SK-N-SH (cell line): Measurements from ENCODE around the gene MMP28. TPM values are rescaled to one million over a fixed set of nuclear protein-coding genes. Genes with fewer than 3 reads are reported as not detected.

ENCODE experiments used
- CTCF ChIA-PET: fragments of 300-600, 350-600 bp; formaldehyde crosslinking; extraction: SDS; loops from one replicate; lab custom pipeline; 2021; lab: Yijun Ruan, JAX
- POLR2A ChIA-PET: fragments of 350-600 bp; sonication (Branson Sonifier 250); formaldehyde crosslinking; extraction: SDS; loops from one replicate; lab custom pipeline; 2020; ENCODE audit warnings: antibody characterized with exemption, inconsistent platforms; lab: Yijun Ruan, JAX
- DNase-seq: peaks from one replicate; pipeline ENCODE4 v3.0.0; 2012
- H2AFZ ChIP-seq: fragments of 200-600 bp; sonication (generic); 2 replicates; pipeline ENCODE4 v1.8.1; 2016; ENCODE audit warnings: antibody characterized with exemption, mild to moderate bottlenecking, low read depth
- H3F3A ChIP-seq: fragments of 200-600 bp; sonication (generic); replicated peaks from 2 replicates; pipeline ENCODE3; 2016; ENCODE audit warnings: antibody characterized with exemption, mild to moderate bottlenecking; ENCODE audit not compliant: insufficient read depth
- H3K27ac ChIP-seq, 2 experiments: fragments of 200-500 bp in 1 of 2; fragments of 200-600 bp in 1 of 2; sonication (Bioruptor generic) in 1 of 2; sonication (generic), shearing (Covaris generic) in 1 of 2; 2 replicates each; pipeline versions ENCODE4 v1.5.1 to v1.6.1; 2014 to 2016; ENCODE audit warnings: low read depth in 2 of 2, inconsistent platforms in 1 of 2, low read length in 1 of 2, mild to moderate bottlenecking in 1 of 2, mixed read lengths in 1 of 2
- H3K27me3 ChIP-seq: fragments of 200-600 bp; sonication (generic), shearing (Covaris generic); 2 replicates; pipeline ENCODE4 v1.6.1; 2016; ENCODE audit warnings: mixed run types; ENCODE audit not compliant: insufficient read depth
- H3K36me3 ChIP-seq, 2 experiments: fragments of 200-500 bp in 1 of 2; fragments of 200-600 bp in 1 of 2; sonication (Bioruptor generic) in 1 of 2; sonication (generic) in 1 of 2; replicated peaks in 1 of 2; 2 replicates each; pipeline versions ENCODE3 to v1.5.1; 2014 to 2016; ENCODE audit warnings: low read length in 1 of 2, mild to moderate bottlenecking in 1 of 2; ENCODE audit not compliant: insufficient read depth in 2 of 2, control insufficient read depth in 1 of 2
- H3K4me1 ChIP-seq, 2 experiments: fragments of 200-500 bp in 1 of 2; fragments of 200-600 bp in 1 of 2; sonication (Bioruptor generic) in 1 of 2; sonication (generic), shearing (Covaris generic) in 1 of 2; 2 replicates each; pipeline versions ENCODE4 v1.5.1 to v1.6.1; 2014 to 2016; ENCODE audit warnings: low read depth in 1 of 2, low read length in 1 of 2, mixed run types in 1 of 2; ENCODE audit not compliant: insufficient read depth in 2 of 2, control insufficient read depth in 1 of 2
- H3K4me2 ChIP-seq: fragments of 200-600 bp; sonication (generic), shearing (Covaris generic); 2 replicates; pipeline ENCODE4 v1.6.1; 2017; ENCODE audit warnings: mixed run types
- H3K4me3 ChIP-seq, 2 experiments: fragments of 200-500 bp in 1 of 2; fragments of 200-600 bp in 1 of 2; sonication (Bioruptor generic) in 1 of 2; sonication (generic), shearing (Covaris generic) in 1 of 2; 2 replicates each; pipeline versions ENCODE4 v1.5.1 to v1.8.1; 2014 to 2016; ENCODE audit warnings: low read depth in 2 of 2, inconsistent platforms in 1 of 2, low read length in 1 of 2, mild to moderate bottlenecking in 1 of 2, mixed read lengths in 1 of 2, moderate library complexity in 1 of 2
- H3K79me2 ChIP-seq: fragments of 200-600 bp; sonication (generic); 2 replicates; pipeline ENCODE4 v1.8.1; 2017; ENCODE audit warnings: mild to moderate bottlenecking; ENCODE audit not compliant: insufficient read depth
- H3K9ac ChIP-seq: fragments of 200-600 bp; sonication (generic); 2 replicates; pipeline ENCODE4 v1.6.1; 2017; ENCODE audit warnings: mixed run types
- H3K9me2 ChIP-seq: fragments of 200-600 bp; sonication (generic); 2 replicates; pipeline ENCODE4 v1.6.1; 2017; ENCODE audit warnings: mixed run types
- H3K9me3 ChIP-seq: fragments of 200-600 bp; sonication (generic); 2 replicates; pipeline ENCODE4 v1.6.1; 2017; ENCODE audit warnings: mixed run types, mild to moderate bottlenecking, moderate library complexity
- H4K20me1 ChIP-seq: fragments of 200-600 bp; sonication (generic); 2 replicates; pipeline ENCODE4 v1.6.1; 2017; ENCODE audit warnings: mild to moderate bottlenecking, mixed run types; ENCODE audit not compliant: insufficient read depth
- ELF1 ChIP-seq: IDR thresholded peaks from 2 replicates; pipeline ENCODE4 v1.4.0; 2012
- EP300 ChIP-seq, 2 experiments: IDR thresholded peaks; 2 replicates each; pipeline versions ENCODE4 v1.4.0 to v1.6.1; 2012; ENCODE audit warnings: borderline replicate concordance in 1 of 2, low read depth in 1 of 2, low read length in 1 of 2
- FOSL2 ChIP-seq: IDR thresholded peaks from 2 replicates; pipeline ENCODE4 v1.4.0; 2012; ENCODE audit warnings: low read depth, mild to moderate bottlenecking, moderate library complexity, borderline replicate concordance
- GATA2 ChIP-seq: sonication (generic); formaldehyde crosslinking; IDR thresholded peaks from 2 replicates; pipeline ENCODE4 v1.5.0; 2020; ENCODE audit warnings: mild to moderate bottlenecking, missing genetic modification reagents
- POLR2AphosphoS5 ChIP-seq: IDR thresholded peaks from 2 replicates; pipeline ENCODE4 v1.6.1; 2012; ENCODE audit warnings: low read depth, low read length
- RAD21 ChIP-seq: IDR thresholded peaks from 2 replicates; pipeline ENCODE4 v1.6.1; 2012; ENCODE audit warnings: mild to moderate bottlenecking, low read length
- RFX5 ChIP-seq: IDR thresholded peaks from 2 replicates; pipeline ENCODE4 v1.6.1; 2012; ENCODE audit warnings: mild to moderate bottlenecking, improper control_type of control experiment, low read length
- SIN3A ChIP-seq: IDR thresholded peaks from 2 replicates; pipeline ENCODE4 v1.6.1; 2012; ENCODE audit warnings: low read depth, mild to moderate bottlenecking, low read length, moderate library complexity, borderline replicate concordance
- SMC3 ChIP-seq: IDR thresholded peaks from 2 replicates; pipeline ENCODE4 v1.6.1; 2012; ENCODE audit warnings: low read depth, low read length, improper control_type of control experiment
- TAF1 ChIP-seq: IDR thresholded peaks from 2 replicates; pipeline ENCODE4 v1.6.1; 2012; ENCODE audit warnings: low read depth, mild to moderate bottlenecking, low read length, moderate library complexity, borderline replicate concordance
- TEAD4 ChIP-seq: IDR thresholded peaks from 2 replicates; pipeline ENCODE4 v1.4.0; 2012; ENCODE audit warnings: mild to moderate bottlenecking, borderline replicate concordance; ENCODE audit not compliant: insufficient read depth
- YY1 ChIP-seq: IDR thresholded peaks from 2 replicates; pipeline ENCODE4 v1.4.0; 2012; ENCODE audit warnings: low read depth, mild to moderate bottlenecking
- ZBTB33 ChIP-seq: IDR thresholded peaks from 2 replicates; pipeline ENCODE4 v1.4.0; 2012; ENCODE audit warnings: low read depth, borderline replicate concordance
- WGBS: methylation state at CpG from one replicate; pipeline ENCODE4 v1.1.6; 2017; ENCODE audit warnings: low lambda C conversion rate; 5-methylcytosine and 5-hydroxymethylcytosine counted together
- polyA plus RNA-seq, 3 experiments: library from polyadenylated mRNA; depleted of rRNA; stranded (reverse); fragments of >200 nt; gene quantifications; 2 replicates each; pipeline ENCODE4 v1.2.3, GENCODE V29; 2012
- TF ChIP-seq, protein P1 (sequence below): fragments of 150-350 bp; IDR thresholded peaks from 2 replicates; pipeline ENCODE4 v1.6.1; 2016; ENCODE audit warnings: mild to moderate bottlenecking, low read depth, low read length

MMP28 gene
- polyA plus RNA-seq, 1 of the 3 experiments (the other 2 are of a cell fraction), result 0.33 TPM

DNA sequence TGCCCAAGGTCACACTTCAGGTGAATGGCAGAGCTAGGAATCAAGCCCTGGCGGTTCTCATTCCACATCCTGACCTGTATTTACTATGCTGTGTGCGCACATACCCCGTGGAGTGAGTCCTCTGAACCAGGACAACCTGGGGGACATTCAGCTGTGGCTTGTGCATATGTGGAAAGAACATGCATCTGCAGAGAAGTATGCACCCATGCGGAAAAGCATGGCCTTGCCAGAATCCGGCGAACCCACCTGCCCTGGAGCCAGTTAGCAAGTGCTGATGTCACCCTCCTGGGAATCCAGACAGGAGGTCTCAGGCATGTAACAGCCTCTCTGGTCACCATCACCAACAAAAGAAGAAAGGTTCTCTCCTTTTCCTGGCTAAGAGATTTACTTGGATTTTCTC lies 62.1 kb downstream of the MMP28 start:
- no peak for DNase-seq
- ChIA-PET POLR2A (no interaction called here), CTCF (interaction anchor here (1.1 to 5.2 kb wide), 3 partner anchors 15 to 178 kb away, joined by 3 to 53 read pairs (median 18); no protein-coding TSS in a partner anchor)

DNA sequence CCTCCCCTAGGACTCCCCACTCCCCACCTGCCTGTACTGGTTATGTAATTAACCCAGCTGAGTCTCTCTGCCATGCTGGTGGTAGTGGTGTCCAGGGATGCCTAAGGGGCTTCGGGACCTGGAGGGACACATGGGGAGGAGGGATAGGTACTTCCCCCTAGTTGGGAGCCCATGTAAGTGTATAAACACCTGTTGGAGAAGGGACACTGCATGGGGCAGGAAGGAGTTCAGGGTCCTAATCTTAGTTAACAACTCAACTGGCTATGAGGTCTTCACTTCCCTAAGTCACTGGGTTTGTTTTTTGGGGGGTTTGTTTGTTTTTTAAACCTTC lies 62.7 kb downstream of the MMP28 start:
- no peaks in the 10 kb centered on the region for H3F3A ChIP-seq
- H3K9me2 ChIP-seq, result no peaks in the 10 kb centered on the region
- H3K4me1 ChIP-seq, result peaks cover 5 to 11% of the 10 kb centered on the region in 2 experiments; a peak in 1 of 4 replicates
- no peak overlapping the region for H3K9ac ChIP-seq
- CTCF ChIA-PET, result interaction anchor here (1.1 to 5.2 kb wide), 3 partner anchors 15 to 177 kb away, joined by 3 to 53 read pairs (median 18); no protein-coding TSS in a partner anchor
- no peak for DNase-seq
- 78% methylated on average over 1 of the region's 1 CpG for WGBS
- no peak overlapping the region for H3K27ac ChIP-seq
- peak overlapping the region in 1 of 2 experiments; percentile 65; a peak in 1 of 4 replicates for H3K4me3 ChIP-seq
- no peaks in the 10 kb centered on the region for H4K20me1 ChIP-seq
- TF ChIP-seq RAD21 (no peak), YY1 (no peak), ELF1 (no peak), TAF1 (no peak), RFX5 (no peak), TEAD4 (no peak), ZBTB33 (no peak), SMC3 (no peak), POLR2AphosphoS5 (no peak), GATA2 (CRISPR knock-in tag) (no peak)
- TF ChIP-seq, protein P1, sequence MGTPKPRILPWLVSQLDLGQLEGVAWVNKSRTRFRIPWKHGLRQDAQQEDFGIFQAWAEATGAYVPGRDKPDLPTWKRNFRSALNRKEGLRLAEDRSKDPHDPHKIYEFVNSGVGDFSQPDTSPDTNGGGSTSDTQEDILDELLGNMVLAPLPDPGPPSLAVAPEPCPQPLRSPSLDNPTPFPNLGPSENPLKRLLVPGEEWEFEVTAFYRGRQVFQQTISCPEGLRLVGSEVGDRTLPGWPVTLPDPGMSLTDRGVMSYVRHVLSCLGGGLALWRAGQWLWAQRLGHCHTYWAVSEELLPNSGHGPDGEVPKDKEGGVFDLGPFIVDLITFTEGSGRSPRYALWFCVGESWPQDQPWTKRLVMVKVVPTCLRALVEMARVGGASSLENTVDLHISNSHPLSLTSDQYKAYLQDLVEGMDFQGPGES, result no peak
- H3K79me2 ChIP-seq, result no peaks in the 10 kb centered on the region
- H2AFZ ChIP-seq, result no peak overlapping the region
- POLR2A ChIA-PET, result no interaction called here
- peaks cover 0 to 4% of the 10 kb centered on the region in 2 experiments for H3K36me3 ChIP-seq
- H3K27me3 ChIP-seq, result no peaks in the 10 kb centered on the region
- H3K9me3 ChIP-seq, result no peaks in the 10 kb centered on the region
- H3K4me2 ChIP-seq, result peak overlapping the region; percentile 79

More for the DNA sequence above, 62.1 kb downstream of the MMP28 start:
- no peak overlapping the region for H3K4me3 ChIP-seq
- 100% methylated on average over 6 of the region's 6 CpGs for WGBS
- no peaks in the 10 kb centered on the region for H3F3A ChIP-seq
- H3K36me3 ChIP-seq, result no peaks in the 10 kb centered on the region
- TF ChIP-seq EP300 (IDR thresholded peaks at IDR 0.05; ENCODE audit: borderline replicate concordance in 1 of 2, low read depth in 1 of 2, low read length in 1 of 2) (no peak), FOSL2 (no peak), RFX5 (no peak), SIN3A (no peak), ZBTB33 (no peak)
- TF ChIP-seq, all 33 proteins: peak for 0
- Histone ChIP-seq H3K4me1 (peaks cover 5 to 11% of the 10 kb centered on the region in 2 experiments; a peak in 1 of 4 replicates), H3K27ac (no peak overlapping the region), H3K79me2 (no peaks in the 10 kb centered on the region), H2AFZ (no peak overlapping the region), H3K4me2 (no peak overlapping the region), H4K20me1 (no peaks in the 10 kb centered on the region), H3K9ac (no peak overlapping the region), H3K9me3 (no peaks in the 10 kb centered on the region), H3K27me3 (no peaks in the 10 kb centered on the region), H3K9me2 (no peaks in the 10 kb centered on the region)
